Stimulated activated naive CD8-positive, alpha-beta T cell treated with anti-CD3 and anti-CD28 coated beads, Interleukin-15, amount 100 ng/mL, for 72 hours (primary cell): ENCODE measurements around the gene DSC3.
A peak's percentile ranks its signal among the peaks of the same experiment; 100 is the strongest.

ENCODE experiments used
- ATAC-seq: fragments of 150-1000 bp; cut with Tn5 transposase; 2 replicates; pipeline ENCODE4 v1.10.0; 2021; ENCODE audit warnings: mild to moderate bottlenecking, moderate library complexity
- DNase-seq, 2 donors: peaks; one replicate each; pipeline ENCODE4 v3.0.0; 2021 to 2022
- H3K27ac Mint-ChIP-seq, 2 donors: one replicate each; pipeline ENCODE4 v1.8.0; 2022; ENCODE audit warnings: mild to moderate bottlenecking in 2 of 2, mixed read lengths in 2 of 2, moderate library complexity in 2 of 2
- H3K27me3 Mint-ChIP-seq: one replicate; pipeline ENCODE4 v1.8.0; 2022; ENCODE audit warnings: mixed read lengths
- H3K4me1 Mint-ChIP-seq: one replicate; pipeline ENCODE4 v1.8.0; 2022; ENCODE audit warnings: mild to moderate bottlenecking, mixed read lengths
- H3K4me3 Mint-ChIP-seq, 2 donors: one replicate each; pipeline ENCODE4 v1.8.0; 2022; ENCODE audit warnings: mild to moderate bottlenecking in 2 of 2, mixed read lengths in 2 of 2, moderate library complexity in 1 of 2
- H3K9me3 Mint-ChIP-seq, 2 donors: one replicate each; pipeline ENCODE4 v1.8.0; 2022; ENCODE audit warnings: mixed read lengths in 2 of 2

Gene DSC3

DNA sequence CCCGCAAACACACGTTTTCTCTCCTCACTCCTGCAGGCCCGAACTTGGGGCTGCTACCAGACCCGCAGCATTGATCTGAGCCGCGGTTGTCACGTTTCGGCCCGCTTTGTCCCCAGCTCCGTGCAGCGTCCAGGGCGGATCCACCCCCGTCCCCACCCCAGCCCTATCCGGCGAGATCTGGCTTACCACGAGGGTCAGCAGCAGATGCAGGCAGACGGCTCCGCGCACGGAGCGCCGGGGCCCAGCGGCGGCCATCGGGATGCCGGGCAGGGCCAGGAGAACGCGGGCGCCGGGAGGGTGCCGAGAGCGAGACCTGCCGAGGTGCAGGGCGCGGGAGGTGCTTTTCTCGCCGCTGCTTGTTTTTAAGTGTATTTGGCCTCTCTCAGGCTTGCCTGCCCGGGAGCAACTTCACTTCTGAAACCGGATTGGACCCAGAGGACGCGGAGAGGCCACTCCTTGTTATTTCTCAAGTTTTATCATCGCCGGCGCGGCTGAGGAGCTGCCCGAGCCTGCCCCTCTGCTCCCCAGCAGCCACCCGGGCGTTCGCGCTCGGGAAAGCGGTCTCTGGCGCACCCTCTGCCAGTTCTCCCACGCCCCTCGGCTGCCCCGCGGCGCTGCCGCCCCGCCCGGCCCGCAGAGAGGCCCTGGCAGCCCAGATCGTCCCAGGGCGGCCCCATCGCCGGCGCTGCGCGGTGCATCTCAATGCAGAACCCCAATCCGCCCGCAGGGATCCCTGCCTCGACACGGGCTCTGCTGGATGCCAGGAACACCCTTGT lies at the start of gene DSC3:
DSC3 (minus strand) TSS at position 337 of the 776 bp plus-strand sequence; CDS start at position 255, 82 bp downstream.
- Mint-ChIP-seq H3K4me3 (peak within 1 kb of the TSS; percentile 71 to 73), H3K27ac (peak within 1 kb of the TSS in 1 of 2 donors; percentile 77), H3K4me1 (peaks cover 15% of the 10 kb centered on the region), H3K9me3 (peaks cover 0 to 21% of the 10 kb centered on the region in 2 donors), H3K27me3 (peaks cover 61% of the 10 kb centered on the region)
- DNase-seq (peak in 1 of 2 donors; percentile 9), ATAC-seq (peak; percentile 53)

DNA sequence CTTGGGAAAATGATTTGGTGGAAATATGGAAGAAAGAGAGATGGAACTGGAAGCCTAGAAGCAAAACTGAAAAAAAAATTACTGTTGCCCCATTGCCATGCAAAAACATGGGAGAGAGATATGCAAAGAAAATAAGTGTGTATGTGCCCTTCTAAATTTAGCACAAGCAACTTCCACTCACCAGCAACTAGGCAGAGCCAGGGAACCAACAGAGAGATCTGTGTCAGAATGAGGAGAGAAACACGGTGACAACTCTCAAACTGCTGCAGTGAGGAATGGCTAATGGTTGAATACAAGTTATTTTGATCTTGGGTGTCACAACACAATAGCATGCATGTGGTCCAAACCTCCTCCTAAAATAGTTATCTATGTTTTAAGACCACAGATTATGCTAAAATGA lies 48.8 kb upstream of the DSC3 start:
- no peak for DNase-seq
- ATAC-seq, result no peak
- Mint-ChIP-seq H3K9me3 (peaks cover 0 to 6% of the 10 kb centered on the region in 2 donors), H3K4me3 (no peak overlapping the region), H3K27me3 (no peaks in the 10 kb centered on the region), H3K27ac (no peak overlapping the region), H3K4me1 (no peaks in the 10 kb centered on the region)

DNA sequence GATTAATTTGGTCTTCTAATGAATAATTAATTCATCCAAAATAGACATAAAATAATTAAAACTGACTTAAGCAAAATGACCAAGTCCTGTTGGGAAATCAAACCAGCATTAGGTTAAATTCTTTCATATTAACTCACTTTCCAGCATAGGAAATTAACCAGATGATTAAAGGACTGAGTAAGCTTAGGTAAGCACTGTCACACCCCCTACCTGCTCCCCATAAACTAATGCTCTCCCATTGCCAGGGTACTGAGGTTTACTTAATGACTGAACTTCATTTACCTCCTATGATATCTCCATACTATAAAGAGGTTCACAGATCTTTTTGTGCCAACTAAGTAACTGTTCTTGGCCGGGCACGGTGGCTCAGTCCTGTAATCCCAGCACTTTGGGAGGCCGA lies 46.0 kb upstream of the DSC3 start:
- no peak for ATAC-seq
- DNase-seq, result no peak
- no peak overlapping the region for H3K27ac Mint-ChIP-seq
- H3K4me1 Mint-ChIP-seq, result no peaks in the 10 kb centered on the region
- no peaks in the 10 kb centered on the region for H3K9me3 Mint-ChIP-seq
- no peaks in the 10 kb centered on the region for H3K27me3 Mint-ChIP-seq
- H3K4me3 Mint-ChIP-seq, result no peak overlapping the region

DNA sequence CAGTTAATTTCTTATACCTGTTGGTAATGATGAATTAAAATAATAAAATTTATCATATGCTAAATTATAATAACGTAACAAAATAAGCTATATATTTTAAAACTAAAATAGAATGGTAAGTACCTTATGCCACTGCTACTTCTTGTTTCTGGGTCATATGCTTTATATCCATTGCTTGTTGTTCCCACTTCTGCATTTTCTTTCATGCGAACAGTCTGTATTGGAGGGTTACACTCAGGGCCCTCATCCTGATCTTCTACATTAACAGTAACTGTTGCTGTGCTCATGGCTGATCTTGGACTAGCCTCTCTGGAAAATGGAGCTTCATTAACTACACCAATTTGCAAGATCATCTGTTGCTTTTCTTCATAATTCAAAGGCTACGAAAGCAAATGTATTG lies 37.4 kb upstream of the DSC3 start:
- Mint-ChIP-seq H3K27ac (no peak overlapping the region), H3K27me3 (no peaks in the 10 kb centered on the region), H3K4me3 (no peak overlapping the region), H3K4me1 (no peaks in the 10 kb centered on the region), H3K9me3 (peaks cover 3 to 18% of the 10 kb centered on the region in 2 donors)
- ATAC-seq (no peak), DNase-seq (no peak)

DNA sequence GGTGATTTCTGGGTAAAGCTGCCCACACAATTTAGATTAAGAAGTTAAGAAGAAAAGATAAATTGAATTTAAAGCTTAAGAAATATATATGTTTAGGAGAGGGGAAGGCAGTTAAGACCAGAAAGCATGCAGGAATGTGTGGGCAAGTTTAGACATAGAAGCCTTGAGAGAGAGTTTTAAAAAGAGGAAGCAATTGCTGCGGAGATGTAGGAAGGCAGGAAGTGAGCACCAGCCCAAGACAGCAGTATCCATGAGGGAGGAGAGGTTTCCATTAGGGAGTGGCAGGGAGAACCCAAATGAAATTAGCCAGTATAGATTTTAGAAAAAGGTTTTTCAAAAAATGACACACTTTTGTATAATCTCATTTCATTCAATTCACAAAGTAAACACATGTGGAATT lies 35.3 kb upstream of the DSC3 start:
- no peaks in the 10 kb centered on the region for H3K27me3 Mint-ChIP-seq
- H3K4me1 Mint-ChIP-seq, result no peaks in the 10 kb centered on the region
- no peak for ATAC-seq
- H3K27ac Mint-ChIP-seq, result no peak overlapping the region
- no peak overlapping the region for H3K4me3 Mint-ChIP-seq
- no peak for DNase-seq
- peaks cover 5 to 22% of the 10 kb centered on the region in 2 donors for H3K9me3 Mint-ChIP-seq

DNA sequence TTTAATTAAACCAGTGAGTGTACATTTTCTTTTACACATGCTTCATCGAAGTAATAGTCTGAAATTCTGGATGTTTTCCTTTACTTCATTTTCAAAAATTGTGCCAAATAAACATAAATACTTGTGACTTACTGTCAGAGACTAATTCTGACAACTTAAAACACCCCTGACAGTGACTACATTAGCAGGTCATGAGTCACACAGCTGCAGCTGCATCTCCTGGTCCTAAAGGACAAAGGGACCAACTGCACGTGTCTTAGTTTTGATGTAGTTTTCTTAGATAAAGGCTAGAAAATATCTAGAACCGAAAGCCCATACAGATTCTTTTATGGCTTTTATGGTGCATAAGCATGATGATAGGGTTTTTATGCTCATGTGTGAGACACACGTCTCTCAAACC lies 29.6 kb upstream of the DSC3 start:
- Mint-ChIP-seq H3K4me1 (no peaks in the 10 kb centered on the region), H3K4me3 (no peak overlapping the region), H3K27ac (no peak overlapping the region), H3K9me3 (peaks cover 5 to 17% of the 10 kb centered on the region in 2 donors), H3K27me3 (no peaks in the 10 kb centered on the region)
- DNase-seq (no peak), ATAC-seq (no peak)

DNA sequence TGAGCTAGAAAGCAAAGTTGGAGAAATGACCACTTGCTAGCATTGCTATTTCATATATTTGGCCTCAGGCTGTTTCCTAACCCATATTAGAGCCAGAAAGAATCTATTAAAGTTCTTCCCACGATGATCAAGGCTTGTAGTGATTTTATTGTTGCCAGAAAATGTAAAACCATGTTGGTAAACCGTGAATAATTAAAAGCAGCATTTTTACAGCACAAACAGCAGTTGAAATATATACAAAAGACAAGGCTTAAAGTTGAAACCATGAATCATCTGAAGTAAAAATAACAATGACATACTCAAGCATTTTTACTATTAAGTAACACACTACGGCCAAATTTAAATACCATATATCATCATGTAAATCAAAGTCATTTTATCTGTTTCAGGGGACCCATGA lies 27.7 kb upstream of the DSC3 start:
- Mint-ChIP-seq H3K4me3 (no peak overlapping the region), H3K9me3 (peaks cover 5 to 6% of the 10 kb centered on the region in 2 donors), H3K4me1 (no peaks in the 10 kb centered on the region), H3K27me3 (no peaks in the 10 kb centered on the region), H3K27ac (no peak overlapping the region)
- no peak for DNase-seq
- ATAC-seq, result no peak

DNA sequence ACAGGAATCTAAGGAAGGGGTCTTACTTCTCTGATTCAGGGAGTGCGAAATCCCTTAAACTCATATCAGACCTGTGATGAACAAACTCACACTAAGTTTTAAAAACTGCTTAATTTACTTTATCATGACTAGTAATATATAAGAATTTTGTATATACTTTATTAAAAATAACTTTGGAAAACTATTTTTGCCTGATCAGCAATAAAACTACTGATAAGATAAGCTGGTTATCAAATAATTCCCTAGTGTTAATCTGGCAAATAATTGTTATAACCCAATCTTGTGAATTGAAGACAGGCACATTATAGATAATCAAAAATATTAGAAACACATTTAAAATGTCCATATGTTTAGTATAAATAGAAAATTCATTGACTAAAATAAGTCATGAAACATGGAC lies 23.7 kb upstream of the DSC3 start:
- peaks cover 18% of the 10 kb centered on the region for H3K4me1 Mint-ChIP-seq
- DNase-seq, result no peak
- ATAC-seq, result no peak
- no peaks in the 10 kb centered on the region for H3K9me3 Mint-ChIP-seq
- H3K27me3 Mint-ChIP-seq, result no peaks in the 10 kb centered on the region
- no peak overlapping the region for H3K4me3 Mint-ChIP-seq
- no peak overlapping the region for H3K27ac Mint-ChIP-seq

DNA sequence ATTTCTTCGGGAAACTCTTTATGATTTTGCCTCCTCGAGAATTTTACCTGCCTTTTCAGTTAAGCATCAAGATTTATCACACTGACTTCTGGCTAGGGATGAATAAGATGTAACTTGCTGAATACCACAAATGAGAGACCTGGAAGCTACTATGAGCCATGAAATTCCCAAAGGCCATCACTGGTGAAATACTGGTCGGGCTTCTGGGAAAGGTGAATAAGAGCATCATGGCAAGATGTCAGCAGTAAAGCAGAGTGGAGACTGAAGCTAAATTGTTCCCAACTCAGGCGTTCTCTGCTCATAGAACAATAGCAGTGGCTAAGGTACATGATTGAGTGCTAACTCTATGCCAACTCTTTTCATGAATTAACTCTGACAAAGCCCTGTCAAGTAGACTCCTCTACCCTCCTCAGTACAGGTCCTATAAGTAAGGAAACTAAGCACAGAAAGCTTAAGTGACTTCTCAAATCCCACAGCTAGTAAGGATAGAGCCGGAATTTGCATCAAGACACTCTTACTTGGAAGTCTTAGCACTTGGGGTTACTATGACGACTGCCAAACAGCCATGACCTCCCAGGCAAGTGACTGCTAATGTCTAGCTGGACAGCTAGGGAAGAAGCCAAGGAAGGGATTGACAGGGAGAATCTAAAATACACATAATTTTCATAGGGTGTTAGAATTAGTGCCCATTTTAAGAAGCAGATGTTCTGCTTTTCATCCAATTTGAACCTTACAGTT lies 22.7 kb upstream of the DSC3 start:
- no peaks in the 10 kb centered on the region for H3K9me3 Mint-ChIP-seq
- ATAC-seq, result no peak

DNA sequence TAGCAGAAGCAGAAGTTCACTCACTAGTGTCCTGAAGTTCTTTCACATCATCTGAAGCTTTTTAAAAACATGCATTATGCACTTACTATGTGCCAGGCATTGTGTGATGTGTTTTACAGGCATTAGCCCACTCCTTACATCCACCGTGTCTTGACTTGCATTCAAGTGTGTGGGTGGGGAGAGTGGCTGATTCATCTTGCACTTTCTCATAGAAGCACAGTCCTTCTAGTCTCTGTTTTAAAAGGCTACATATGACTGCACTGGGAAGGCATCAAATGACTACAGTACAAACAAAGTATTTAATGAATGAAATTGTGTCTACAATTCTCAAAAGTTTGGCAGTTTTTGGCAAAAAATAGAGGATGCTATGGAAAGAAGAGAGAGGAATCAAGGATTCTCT lies 21.6 kb upstream of the DSC3 start:
- peak in 1 of 2 donors; percentile 29 for DNase-seq
- peak; percentile 95 for ATAC-seq
- peaks cover 19% of the 10 kb centered on the region for H3K4me1 Mint-ChIP-seq
- no peaks in the 10 kb centered on the region for H3K9me3 Mint-ChIP-seq
- no peaks in the 10 kb centered on the region for H3K27me3 Mint-ChIP-seq
- H3K27ac Mint-ChIP-seq, result no peak overlapping the region
- peak overlapping the region in 1 of 2 donors; percentile 11 for H3K4me3 Mint-ChIP-seq

More for the DNA sequence above, 22.7 kb upstream of the DSC3 start:
- Mint-ChIP-seq H3K4me3 (no peak overlapping the region), H3K27me3 (no peaks in the 10 kb centered on the region), H3K4me1 (peaks cover 19% of the 10 kb centered on the region), H3K27ac (no peak overlapping the region)
- DNase-seq, result no peak

DNA sequence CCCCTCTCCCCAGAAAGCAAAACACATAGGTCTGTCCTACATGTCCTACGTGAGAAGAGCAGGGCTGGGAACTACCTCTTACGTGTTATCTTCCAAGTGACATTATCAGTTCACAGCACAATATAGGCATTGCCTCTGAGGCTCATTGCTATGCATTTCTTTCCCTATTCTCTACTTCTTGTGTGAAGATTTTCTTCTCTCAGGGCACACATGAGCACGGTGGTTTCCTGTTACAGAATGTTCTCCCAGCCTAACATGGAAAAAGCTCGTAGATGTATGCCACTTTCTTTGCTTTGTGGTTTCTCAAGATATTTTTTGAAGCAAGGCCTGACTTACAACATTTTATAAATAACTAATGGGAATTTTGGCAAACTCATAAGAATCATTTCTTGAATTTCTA lies 19.4 kb upstream of the DSC3 start:
- ATAC-seq, result peak; percentile 51
- no peak overlapping the region for H3K27ac Mint-ChIP-seq
- H3K9me3 Mint-ChIP-seq, result no peaks in the 10 kb centered on the region
- peaks cover 19% of the 10 kb centered on the region for H3K4me1 Mint-ChIP-seq
- H3K4me3 Mint-ChIP-seq, result no peak overlapping the region
- DNase-seq, result no peak
- no peaks in the 10 kb centered on the region for H3K27me3 Mint-ChIP-seq

DNA sequence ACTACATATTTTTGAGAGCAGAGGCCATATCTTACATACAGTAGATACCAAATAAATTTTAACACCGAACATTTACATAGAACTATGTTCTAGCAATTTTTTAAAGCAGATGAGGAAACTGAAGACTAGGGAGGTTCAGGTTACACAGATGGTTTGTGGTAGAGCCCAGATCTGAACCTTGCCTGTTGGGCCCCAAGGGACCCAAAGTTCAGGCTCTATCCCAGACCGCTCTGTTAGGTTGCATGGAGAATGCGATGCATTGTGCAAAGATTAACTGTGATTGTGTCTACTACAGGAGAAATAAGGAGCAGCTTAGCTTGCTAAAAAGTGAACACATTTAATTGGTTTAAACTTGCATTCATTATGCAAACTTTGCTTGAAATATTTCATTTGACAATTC lies 16.4 kb upstream of the DSC3 start:
- Mint-ChIP-seq H3K9me3 (no peaks in the 10 kb centered on the region), H3K4me3 (no peak overlapping the region), H3K27ac (no peak overlapping the region), H3K4me1 (peaks cover 13% of the 10 kb centered on the region), H3K27me3 (no peaks in the 10 kb centered on the region)
- ATAC-seq (no peak), DNase-seq (no peak)

DNA sequence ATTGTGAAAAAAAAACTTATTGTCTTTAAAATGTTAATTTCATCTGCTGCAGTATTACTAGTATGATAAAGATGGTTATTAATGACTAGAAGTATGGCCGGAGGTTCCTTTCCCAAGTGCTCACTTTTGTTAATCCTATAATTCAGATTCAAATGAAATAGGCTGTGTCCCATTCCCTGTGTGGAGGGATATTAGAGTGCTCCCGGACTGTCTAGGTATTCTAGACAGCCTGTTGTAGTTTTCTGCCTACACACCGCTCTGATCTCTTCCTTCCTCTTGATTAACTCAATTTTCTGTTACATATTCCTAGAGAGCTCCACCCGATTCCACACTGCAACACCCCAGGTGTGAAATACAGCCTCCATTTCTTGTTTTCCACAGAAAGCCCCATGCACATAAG lies 15.4 kb upstream of the DSC3 start:
- H3K4me3 Mint-ChIP-seq, result no peak overlapping the region
- H3K27ac Mint-ChIP-seq, result no peak overlapping the region
- H3K9me3 Mint-ChIP-seq, result peaks cover 0 to 3% of the 10 kb centered on the region in 2 donors
- ATAC-seq, result no peak
- H3K4me1 Mint-ChIP-seq, result peaks cover 13% of the 10 kb centered on the region
- DNase-seq, result no peak
- H3K27me3 Mint-ChIP-seq, result no peaks in the 10 kb centered on the region

DNA sequence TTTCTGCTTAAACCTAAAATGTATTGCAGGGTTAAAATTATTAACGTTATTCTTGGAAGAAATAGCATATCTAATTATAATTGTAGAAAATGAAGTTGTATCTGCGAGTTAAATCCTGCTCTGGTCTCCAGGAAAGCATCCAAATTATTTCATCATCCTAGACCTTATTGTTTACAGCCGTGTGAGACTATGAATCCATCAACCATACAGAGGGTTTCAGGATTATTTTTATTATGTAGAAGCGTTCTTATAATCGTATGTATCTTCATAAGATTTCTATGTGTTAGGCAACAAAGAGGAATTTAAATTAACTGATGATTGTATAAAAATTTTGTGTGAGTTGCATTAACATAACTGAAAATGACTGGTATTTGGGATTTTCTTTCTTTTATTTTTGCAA lies 14.5 kb upstream of the DSC3 start:
- no peak overlapping the region for H3K4me3 Mint-ChIP-seq
- H3K4me1 Mint-ChIP-seq, result peaks cover 7% of the 10 kb centered on the region
- DNase-seq (no peak), ATAC-seq (no peak)
- no peak overlapping the region for H3K27ac Mint-ChIP-seq
- no peaks in the 10 kb centered on the region for H3K27me3 Mint-ChIP-seq
- peaks cover 0 to 9% of the 10 kb centered on the region in 2 donors for H3K9me3 Mint-ChIP-seq

DNA sequence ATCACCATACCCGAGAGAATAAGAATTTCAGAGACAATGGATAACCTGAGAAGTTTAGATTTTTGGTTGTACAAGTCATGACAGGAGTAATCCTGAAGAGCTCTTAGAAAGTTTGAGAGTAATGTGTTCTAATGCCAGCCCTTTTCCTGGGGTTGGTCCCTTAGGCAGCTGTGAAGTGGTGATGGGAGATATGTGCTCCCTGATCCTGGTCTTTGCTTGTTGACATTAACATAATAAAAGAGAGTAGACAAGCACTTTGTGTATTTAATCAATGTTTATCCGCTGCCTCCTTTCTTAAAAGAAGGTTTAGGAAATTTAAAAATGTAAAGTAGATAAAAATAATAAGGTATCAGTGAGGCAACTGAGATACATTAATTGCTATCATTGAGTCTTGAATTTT lies 13.8 kb upstream of the DSC3 start:
- no peak for ATAC-seq
- peak overlapping the region in 1 of 2 donors; percentile 10 for H3K27ac Mint-ChIP-seq
- H3K27me3 Mint-ChIP-seq, result no peaks in the 10 kb centered on the region
- H3K4me3 Mint-ChIP-seq, result no peak overlapping the region
- H3K4me1 Mint-ChIP-seq, result peaks cover 2% of the 10 kb centered on the region
- H3K9me3 Mint-ChIP-seq, result peaks cover 5 to 9% of the 10 kb centered on the region in 2 donors
- no peak for DNase-seq

DNA sequence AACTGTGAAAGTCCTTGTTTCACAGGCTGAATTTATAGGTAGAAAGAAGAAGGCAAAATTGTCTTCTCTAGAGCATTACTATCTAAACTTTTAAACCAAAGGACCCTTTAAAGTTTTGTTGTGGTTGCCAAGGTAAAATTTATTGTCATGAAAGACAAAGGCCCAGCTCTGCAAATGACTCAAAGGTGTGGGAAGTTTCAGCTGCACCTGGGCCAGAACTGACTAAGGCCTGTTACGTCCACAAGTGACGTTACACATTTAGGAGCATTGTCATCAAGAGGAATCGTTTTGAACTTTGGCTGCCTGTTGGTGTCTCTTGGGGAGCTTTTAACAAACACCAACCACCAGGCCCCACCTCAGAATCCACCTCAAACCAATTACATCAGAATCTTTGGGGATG lies 8.1 kb upstream of the DSC3 start:
- peaks cover 6 to 9% of the 10 kb centered on the region in 2 donors for H3K9me3 Mint-ChIP-seq
- H3K4me1 Mint-ChIP-seq, result no peaks in the 10 kb centered on the region
- peaks cover 14% of the 10 kb centered on the region for H3K27me3 Mint-ChIP-seq
- no peak overlapping the region for H3K27ac Mint-ChIP-seq
- no peak overlapping the region for H3K4me3 Mint-ChIP-seq
- DNase-seq (no peak), ATAC-seq (no peak)
